ENCODE data around the gene TEAD1. TPM values are rescaled to one million over a fixed set of nuclear protein-coding genes. Genes with fewer than 3 reads are reported as not detected.

TEAD1 gene
- polyA plus RNA-seq, 1 donor from 2014 or later, result 12.2 TPM

DNA sequence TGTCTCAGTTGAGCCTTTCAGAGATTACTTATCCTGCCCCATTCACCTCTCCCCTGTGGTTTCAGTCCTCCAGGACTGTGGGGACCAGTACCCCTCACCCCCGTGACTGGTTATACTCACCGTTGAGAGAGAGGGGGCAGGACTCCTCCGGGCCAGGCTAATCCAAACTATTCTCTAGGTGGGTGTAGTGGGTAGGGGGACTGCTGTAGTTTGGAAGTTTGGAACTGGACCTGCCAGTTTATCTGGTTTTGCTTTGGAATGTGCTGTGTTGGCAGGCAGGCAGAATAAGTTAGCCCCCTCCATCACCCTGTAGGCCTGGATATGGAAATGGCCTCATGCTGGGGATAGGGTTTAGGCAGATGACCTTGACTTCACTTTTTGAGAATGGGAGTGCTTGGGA is 13.5 kb downstream of the TEAD1 start:
- Histone ChIP-seq H3K4me3 (ENCODE audit: low read length) (no peak overlapping the region), H3K27me3 (ENCODE audit: insufficient read depth, low read depth, low read length) (no peaks in the 10 kb centered on the region), H4K20me1 (ENCODE audit: insufficient read depth) (no peaks in the 10 kb centered on the region), H3F3A (ENCODE audit: insufficient read depth, low read length, poor library complexity, severe bottlenecking) (no peaks in the 10 kb centered on the region), H3K36me3 (ENCODE audit: insufficient read depth, low read length) (no peaks in the 10 kb centered on the region), H2AFZ (ENCODE audit: low read depth, low read length) (no peak overlapping the region), H3K79me2 (replicated peaks; ENCODE audit: insufficient read depth, low read length) (peaks cover 87% of the 10 kb centered on the region), H3K9ac (ENCODE audit: low read length) (no peak overlapping the region), H3K4me2 (ENCODE audit: low read length) (no peak overlapping the region), H3K9me3 (ENCODE audit: low read length) (no peaks in the 10 kb centered on the region), H3K9me2 (ENCODE audit: insufficient read depth, low read length) (no peaks in the 10 kb centered on the region), H3K27ac (ENCODE audit: low read length) (no peak overlapping the region)
- TF ChIP-seq RAD21 (conservative IDR thresholded peaks at IDR 0.05) (no peak), POLR2AphosphoS5 (IDR thresholded peaks at IDR 0.05) (no peak), REST (IDR thresholded peaks at IDR 0.05; ENCODE audit: borderline replicate concordance) (no peak), EZH2 (IDR thresholded peaks at IDR 0.05; ENCODE audit: borderline replicate concordance, insufficient read depth, low read length, poor library complexity, severe bottlenecking) (no peak), MXI1 (conservative IDR thresholded peaks at IDR 0.05; ENCODE audit: poor library complexity, severe bottlenecking) (no peak), TAF1 (IDR thresholded peaks at IDR 0.05; ENCODE audit: low read depth) (no peak), EP300 (conservative IDR thresholded peaks at IDR 0.05; ENCODE audit: poor library complexity, severe bottlenecking) (no peak), SMC3 (conservative IDR thresholded peaks at IDR 0.05; ENCODE audit: poor library complexity) (no peak)
- TF ChIP-seq, protein P1, sequence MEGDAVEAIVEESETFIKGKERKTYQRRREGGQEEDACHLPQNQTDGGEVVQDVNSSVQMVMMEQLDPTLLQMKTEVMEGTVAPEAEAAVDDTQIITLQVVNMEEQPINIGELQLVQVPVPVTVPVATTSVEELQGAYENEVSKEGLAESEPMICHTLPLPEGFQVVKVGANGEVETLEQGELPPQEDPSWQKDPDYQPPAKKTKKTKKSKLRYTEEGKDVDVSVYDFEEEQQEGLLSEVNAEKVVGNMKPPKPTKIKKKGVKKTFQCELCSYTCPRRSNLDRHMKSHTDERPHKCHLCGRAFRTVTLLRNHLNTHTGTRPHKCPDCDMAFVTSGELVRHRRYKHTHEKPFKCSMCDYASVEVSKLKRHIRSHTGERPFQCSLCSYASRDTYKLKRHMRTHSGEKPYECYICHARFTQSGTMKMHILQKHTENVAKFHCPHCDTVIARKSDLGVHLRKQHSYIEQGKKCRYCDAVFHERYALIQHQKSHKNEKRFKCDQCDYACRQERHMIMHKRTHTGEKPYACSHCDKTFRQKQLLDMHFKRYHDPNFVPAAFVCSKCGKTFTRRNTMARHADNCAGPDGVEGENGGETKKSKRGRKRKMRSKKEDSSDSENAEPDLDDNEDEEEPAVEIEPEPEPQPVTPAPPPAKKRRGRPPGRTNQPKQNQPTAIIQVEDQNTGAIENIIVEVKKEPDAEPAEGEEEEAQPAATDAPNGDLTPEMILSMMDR (IDR thresholded peaks at IDR 0.05; ENCODE audit: poor library complexity, severe bottlenecking), result no peak

DNA sequence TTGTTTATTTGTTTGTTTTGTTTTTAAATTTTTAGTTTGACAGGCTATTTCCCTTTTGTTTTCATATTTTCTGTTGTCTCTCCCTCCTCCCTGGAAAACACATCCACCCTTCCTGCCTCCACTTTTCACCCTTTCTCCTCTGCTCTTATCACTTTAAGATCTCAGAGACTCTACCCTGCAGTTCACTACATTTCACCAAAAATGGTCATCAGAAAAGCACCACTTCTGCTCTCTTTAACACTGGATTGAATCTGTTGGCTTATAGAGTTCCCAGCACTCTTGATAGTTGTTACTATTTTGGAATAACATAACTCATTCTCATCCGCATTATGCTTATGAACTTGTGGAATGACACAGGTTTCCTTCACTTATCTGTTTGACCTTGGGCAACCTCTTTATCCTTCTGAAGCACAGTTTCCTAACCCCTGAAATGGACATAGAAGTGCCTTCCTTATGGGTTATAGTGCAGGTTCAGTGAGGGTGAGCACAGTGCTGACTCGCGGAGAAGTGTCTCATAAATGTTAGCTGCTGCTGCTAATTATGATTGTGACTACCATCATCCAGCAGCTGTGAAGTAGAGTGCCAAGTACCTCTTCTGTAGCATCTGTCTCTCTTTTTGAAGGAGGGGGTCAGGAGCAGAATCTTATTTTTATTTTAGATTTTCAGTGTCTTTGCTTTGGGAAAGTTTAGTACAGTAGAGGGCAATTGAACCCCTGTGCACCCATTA is 15.0 kb downstream of the TEAD1 start:
- H2AFZ ChIP-seq (ENCODE audit: low read depth, low read length), result no peak overlapping the region
- peaks cover 81% of the 10 kb centered on the region for H3K79me2 ChIP-seq (replicated peaks; ENCODE audit: insufficient read depth, low read length)
- H3K4me3 ChIP-seq (ENCODE audit: low read length), result no peak overlapping the region
- no peaks in the 10 kb centered on the region for H3K9me3 ChIP-seq (ENCODE audit: low read length)
- no peak overlapping the region for H3K9ac ChIP-seq (ENCODE audit: low read length)
- no peak overlapping the region for H3K4me2 ChIP-seq (ENCODE audit: low read length)
- no peaks in the 10 kb centered on the region for H3K9me2 ChIP-seq (ENCODE audit: insufficient read depth, low read length)
- no peak for TF ChIP-seq MXI1 (conservative IDR thresholded peaks at IDR 0.05; ENCODE audit: poor library complexity, severe bottlenecking)
- no peak for TF ChIP-seq POLR2AphosphoS5 (IDR thresholded peaks at IDR 0.05)
- TF ChIP-seq REST (IDR thresholded peaks at IDR 0.05; ENCODE audit: borderline replicate concordance), result no peak
- TF ChIP-seq, protein P1 (IDR thresholded peaks at IDR 0.05; ENCODE audit: poor library complexity, severe bottlenecking), result no peak
- no peak for TF ChIP-seq EP300 (conservative IDR thresholded peaks at IDR 0.05; ENCODE audit: poor library complexity, severe bottlenecking)
- TF ChIP-seq SMC3 (conservative IDR thresholded peaks at IDR 0.05; ENCODE audit: poor library complexity), result no peak
- no peak for TF ChIP-seq RAD21 (conservative IDR thresholded peaks at IDR 0.05)
- no peak for TF ChIP-seq EZH2 (IDR thresholded peaks at IDR 0.05; ENCODE audit: borderline replicate concordance, insufficient read depth, low read length, poor library complexity, severe bottlenecking)
- no peak for TF ChIP-seq TAF1 (IDR thresholded peaks at IDR 0.05; ENCODE audit: low read depth)
- no peaks in the 10 kb centered on the region for H4K20me1 ChIP-seq (ENCODE audit: insufficient read depth)
- H3K36me3 ChIP-seq (ENCODE audit: insufficient read depth, low read length), result no peaks in the 10 kb centered on the region
- no peaks in the 10 kb centered on the region for H3F3A ChIP-seq (ENCODE audit: insufficient read depth, low read length, poor library complexity, severe bottlenecking)
- H3K27me3 ChIP-seq (ENCODE audit: insufficient read depth, low read depth, low read length), result no peaks in the 10 kb centered on the region
- no peak overlapping the region for H3K27ac ChIP-seq (ENCODE audit: low read length)

All from neural cell (in vitro differentiated cells).